ENCODE measurements around the gene TP53BP2.
"Not testable (repeated sequence)": the region's sequence is repeated elsewhere in the genome, so short reads cannot be mapped to it uniquely, and the experiment has no call there.

The TP53BP2 gene, protein sequence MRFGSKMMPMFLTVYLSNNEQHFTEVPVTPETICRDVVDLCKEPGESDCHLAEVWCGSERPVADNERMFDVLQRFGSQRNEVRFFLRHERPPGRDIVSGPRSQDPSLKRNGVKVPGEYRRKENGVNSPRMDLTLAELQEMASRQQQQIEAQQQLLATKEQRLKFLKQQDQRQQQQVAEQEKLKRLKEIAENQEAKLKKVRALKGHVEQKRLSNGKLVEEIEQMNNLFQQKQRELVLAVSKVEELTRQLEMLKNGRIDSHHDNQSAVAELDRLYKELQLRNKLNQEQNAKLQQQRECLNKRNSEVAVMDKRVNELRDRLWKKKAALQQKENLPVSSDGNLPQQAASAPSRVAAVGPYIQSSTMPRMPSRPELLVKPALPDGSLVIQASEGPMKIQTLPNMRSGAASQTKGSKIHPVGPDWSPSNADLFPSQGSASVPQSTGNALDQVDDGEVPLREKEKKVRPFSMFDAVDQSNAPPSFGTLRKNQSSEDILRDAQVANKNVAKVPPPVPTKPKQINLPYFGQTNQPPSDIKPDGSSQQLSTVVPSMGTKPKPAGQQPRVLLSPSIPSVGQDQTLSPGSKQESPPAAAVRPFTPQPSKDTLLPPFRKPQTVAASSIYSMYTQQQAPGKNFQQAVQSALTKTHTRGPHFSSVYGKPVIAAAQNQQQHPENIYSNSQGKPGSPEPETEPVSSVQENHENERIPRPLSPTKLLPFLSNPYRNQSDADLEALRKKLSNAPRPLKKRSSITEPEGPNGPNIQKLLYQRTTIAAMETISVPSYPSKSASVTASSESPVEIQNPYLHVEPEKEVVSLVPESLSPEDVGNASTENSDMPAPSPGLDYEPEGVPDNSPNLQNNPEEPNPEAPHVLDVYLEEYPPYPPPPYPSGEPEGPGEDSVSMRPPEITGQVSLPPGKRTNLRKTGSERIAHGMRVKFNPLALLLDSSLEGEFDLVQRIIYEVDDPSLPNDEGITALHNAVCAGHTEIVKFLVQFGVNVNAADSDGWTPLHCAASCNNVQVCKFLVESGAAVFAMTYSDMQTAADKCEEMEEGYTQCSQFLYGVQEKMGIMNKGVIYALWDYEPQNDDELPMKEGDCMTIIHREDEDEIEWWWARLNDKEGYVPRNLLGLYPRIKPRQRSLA

DNA sequence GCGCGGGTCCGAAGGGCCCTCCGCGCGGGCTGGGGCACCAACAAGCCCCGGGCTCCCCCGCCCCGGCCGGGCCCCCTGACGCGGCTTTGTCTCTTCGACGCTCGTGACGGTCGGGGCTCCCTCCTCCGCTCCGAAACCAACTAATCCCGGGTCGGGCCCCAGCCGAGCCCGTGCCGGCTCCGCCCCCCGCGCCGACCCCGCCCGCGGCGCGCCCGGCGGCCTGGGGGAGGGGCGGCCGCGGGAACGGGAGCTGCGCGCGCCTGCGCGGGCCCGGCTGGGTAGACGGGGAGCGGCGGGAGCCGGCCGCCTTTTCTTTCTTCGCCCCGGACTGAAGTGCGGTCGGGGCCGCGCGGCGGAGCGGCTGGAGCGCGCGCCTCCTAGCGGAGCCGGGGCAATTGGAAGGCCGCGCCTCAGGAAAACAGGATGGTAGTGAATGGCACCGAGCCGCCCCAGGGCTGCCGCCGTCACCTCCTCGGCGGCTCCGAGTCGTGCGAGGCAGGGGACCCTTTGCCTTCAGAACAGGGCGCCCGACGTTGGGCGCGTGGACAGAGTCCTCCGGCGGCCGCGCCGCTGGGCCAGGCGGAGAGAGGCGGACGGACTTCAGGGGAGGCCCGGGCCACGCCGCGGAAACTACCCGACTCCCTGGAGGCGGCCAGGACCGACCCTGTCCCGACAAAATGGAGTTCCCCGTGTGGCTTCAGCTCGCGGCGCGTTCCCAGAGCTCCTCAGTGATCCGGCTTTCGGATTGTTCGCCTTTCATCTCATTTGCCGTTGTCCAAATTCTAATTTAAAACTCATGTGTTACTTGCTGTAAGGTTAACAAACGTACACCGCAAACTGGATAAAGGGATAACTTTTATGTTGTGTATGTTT is at the start of gene TP53BP2:
TSS of gene TP53BP2 (minus strand) at position 138 of the 873 bp plus-strand sequence. CDS start 267 bp downstream, outside the sequence.
- peak; percentile 88 to 91 for DNase-seq

DNA sequence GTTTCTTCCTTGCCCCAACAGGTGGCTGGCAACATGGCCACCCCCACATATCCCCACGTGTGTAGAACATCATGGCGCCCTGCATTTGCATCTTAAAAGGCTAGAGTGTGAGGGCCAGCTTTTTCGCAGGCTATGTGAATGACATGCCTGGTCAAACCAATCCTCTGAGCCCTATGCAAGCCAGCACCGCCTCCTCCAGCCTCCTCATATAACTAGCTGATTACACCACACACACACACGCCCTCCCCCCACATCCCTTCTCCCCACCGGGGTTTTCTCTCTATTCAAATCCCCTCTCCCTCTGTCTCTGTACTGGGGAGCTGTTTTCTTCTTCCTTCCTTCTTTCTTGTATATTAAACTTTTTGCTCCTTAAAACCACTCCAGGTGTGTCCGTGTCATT is 44.7 kb upstream of the TP53BP2 start:
- DNase-seq: not testable (repeated sequence)

DNA sequence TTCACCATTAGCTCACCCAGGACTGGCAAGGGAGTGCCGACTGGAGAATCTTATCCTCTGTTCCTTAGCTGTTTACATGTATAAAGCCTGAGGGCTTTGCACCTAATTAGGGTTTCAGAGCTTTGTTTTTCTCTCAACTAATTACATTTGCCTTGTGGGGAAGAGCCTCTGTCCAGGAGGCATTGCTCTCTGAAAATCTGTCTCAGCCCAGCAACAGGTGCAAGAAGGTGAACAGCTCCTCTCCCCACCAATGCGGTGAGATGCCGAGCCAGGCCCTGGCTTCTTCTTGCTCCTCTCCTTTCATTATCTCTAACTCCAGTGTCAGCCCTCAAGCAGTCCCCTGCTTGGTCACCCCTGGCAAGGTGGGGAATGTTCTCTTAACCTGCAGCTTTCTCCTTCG is 43.6 kb upstream of the TP53BP2 start:
- not testable (repeated sequence) for DNase-seq

DNA sequence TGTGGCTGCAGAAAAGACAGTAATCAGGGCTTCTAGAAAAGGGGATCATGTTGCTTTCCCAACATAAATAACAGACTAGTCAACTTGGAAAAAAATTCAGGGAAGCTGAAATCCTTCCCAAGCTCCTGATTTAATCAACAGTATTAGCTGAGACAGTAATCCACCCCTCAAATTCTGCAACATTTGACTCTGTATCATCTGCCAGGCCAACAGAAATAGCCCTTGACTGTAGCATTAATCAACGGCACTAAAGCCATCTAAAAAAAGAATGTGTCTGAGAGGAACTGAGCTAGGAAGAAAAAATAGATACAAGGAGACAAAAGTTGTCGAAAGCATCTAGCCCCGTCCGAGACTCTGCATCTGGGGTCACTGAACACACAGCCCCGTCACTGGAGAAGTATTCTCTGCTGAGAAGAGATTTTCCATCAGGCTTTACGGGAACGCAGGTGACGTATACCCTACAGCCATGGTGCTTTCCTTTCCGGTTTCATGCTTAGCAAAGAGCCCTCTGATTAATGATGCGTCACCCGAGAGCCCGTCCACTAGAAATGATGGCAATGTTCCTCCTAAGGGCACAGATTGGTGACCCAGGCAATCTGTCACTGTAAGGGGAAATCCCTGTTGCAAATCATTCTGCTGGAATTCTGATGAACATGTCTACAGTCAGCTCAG is 42.1 kb upstream of the TP53BP2 start:
- no peak for DNase-seq

DNA sequence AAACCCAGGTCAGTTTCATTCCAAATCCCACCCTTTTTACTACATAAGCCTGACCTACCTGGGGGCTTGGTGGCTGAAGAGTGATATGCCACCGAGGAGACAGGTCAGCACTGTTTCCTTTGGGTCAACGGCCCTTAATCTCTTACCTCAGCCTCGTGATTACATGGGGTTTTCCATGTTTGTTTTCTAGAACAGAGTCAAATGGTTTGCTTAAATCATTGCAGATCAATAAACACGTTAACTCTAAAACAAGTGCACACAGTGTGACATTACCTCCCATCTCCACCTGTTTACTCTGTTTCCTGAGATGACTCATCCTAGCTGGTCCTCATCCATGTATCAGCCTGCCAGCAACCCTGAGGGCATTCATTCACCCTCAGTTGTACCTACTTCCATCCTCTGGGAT is 40.8 kb upstream of the TP53BP2 start:
- DNase-seq: no peak

DNA sequence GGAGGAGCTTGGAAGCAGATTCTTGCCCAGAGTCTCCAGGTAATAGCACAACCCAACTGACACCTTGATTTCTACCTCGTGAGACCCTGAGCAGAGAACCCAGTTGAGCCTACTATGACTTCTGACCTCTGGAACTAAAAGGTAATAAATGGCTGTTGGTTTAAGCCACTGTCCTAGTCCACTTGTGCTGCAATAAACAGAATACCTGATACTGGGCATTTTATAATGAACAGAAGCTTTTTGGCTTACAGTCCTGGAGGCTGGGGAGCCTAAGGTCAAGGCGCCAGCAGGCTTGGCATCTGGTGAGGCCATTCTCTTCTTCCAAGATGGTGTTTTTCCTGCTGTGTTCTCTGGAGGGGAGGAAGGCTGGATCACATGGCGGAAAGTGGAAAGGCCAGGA is 39.9 kb upstream of the TP53BP2 start:
- no peak for DNase-seq

DNA sequence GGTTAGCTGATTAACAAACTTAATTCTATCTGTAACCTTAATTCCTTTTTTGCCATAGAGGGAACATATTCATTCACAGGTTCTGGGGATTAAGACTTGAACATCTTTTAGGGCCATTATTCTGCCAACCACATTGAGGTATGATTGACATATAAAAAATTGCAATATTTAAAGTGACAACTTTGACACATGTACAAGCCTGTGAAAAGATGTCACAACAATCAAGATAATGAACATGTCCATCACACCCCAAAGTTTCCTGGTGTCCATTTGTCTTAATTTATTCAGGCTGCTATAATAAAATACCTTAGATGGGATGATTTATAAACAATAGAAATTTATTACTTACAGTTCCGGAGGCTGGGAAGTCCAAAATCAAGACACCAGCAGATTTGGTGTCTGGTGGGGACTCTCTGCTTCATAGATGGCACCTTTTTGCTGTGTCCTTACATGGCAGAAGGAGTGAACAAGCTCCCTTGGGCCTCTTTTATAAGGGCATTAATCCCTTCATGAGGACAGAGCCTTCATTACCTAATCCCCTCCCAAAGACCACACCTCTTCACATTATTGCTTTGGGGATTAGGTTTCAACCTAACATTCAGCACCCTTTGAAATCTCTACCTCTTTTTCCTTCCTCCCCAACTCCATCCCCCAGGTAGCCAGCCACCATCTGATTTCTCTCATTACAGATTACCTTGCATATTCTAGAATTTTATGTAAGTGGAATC is 33.0 kb upstream of the TP53BP2 start:
- DNase-seq: no peak

DNA sequence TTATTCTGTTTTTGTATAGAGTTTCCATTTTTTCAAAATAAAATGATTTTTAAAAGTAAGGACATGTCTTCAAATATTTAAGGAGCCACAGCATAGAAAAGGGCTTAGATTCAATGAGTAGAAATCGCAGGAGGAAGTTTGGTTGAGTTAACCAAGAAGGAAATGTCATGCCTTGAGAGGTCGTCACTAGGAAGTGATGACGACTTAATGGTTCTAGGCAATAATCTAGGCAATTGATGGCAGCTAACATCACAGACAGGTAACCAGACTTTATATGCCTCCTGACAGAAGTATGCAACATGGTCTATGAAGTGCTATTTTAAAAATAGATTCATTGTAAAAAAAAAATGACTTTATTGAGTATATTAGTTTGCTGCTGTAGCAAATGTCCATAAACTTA is 32.1 kb upstream of the TP53BP2 start:
- no peak for DNase-seq

DNA sequence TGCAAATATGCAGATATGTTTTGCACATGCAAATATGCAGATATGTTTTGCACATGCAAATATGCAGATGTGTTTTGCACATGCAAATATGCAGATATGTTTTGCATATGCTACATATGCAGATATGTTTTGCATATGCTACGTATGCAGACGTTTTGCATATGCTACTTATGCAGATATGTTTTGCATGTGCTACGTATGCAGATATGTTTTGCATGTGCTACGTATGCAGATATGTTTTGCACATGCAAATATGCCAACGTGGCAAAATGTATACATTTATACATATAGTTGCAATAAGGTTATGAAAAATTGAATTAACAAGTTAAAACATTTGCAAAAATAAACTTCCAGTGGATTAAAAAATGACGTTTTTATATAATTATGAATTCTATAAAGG is 30.8 kb upstream of the TP53BP2 start:
- no peak for DNase-seq

DNA sequence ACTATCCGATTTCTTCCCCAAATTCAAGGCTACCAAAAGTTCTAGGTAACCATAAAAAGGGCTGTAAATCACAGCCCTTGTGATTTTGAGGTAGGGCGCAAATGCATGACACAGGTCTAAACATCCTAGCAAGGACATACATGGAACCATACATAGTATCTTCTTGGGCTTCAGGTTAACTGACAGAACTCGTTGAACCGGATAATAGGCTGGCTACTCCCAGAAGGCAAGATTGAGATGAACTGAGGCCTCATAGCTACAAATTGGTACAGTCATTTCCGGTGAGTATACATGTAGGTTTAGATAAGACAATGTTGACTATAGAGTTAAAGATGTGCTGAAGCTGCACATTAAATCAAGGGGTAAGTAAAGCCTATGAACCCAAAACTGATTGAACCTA is 27.3 kb upstream of the TP53BP2 start:
- no peak for DNase-seq

DNA sequence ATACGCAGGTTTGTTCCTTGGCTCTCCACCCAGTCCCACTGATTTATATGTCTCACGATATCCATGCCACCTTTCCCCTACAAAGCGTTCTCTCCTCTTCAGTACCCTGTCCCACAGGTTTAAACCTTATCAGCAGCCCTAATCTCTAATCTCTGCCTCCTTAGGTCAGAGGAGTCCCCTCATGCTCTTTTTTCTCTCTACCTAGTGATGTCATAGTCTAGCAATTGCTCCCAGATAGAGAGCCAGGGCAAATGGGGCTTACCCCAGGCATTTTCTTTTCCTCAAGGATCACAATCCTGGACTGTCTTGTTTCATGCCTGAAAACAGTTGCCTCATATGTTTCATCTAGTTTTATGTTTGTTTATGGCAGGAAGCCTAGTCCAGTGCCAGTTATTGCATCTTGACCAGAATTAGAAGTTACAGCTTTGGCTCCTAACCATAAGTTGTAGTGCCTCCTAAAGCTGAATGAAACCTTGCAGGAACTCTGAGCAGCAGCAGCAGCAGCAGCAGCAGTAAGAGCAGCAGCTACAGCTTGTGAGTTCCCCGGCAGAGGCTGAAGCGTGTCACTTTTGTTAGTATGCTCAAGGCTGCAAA is 26.7 kb upstream of the TP53BP2 start:
- no peak for DNase-seq

DNA sequence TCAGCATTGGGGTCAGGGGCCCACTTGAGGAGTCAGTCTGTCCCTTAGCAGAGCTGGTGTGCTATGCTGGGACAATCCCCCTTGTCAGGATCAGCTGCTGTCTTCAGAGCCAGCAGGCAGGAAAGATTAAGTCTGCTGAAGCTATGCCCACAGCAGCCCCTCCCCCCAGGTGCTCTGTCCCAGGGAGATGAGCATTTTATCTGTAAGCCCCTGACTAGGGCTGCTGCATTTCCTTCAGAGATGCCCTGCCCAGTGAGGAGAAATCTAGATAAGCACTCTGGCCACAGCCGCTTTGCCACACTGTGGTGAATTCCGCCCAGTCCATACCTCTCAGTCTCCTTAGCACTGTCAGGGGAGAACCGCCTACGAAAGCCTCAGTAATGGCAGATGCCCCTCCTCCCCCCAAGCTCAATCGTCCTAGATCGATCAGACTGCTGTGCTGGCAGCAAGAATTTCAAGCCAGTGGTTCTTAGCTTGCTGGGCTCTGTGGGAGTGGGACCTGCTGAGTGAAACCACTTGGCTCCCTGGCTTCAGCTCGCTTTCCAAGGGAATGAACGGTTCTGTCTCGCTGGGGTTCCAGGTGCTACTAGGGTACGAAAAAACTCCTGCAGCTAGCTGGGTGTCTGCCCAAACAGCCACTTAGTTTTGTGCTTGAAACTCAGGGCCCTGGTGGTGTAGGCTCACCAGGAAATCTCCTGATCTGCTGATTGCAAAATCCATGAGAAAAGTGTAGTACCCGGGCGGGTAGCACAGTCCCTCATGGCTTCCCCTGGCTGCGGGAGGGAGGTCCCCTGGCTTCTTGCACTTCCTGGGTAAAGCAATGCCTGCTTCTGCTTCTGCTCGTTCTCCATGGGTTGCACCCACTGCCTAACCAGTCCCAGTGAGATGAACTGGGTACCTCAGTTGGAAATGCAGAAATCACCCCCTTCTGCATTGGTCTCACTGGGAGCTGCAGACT is 25.1 kb upstream of the TP53BP2 start:
- DNase-seq: no peak

DNA sequence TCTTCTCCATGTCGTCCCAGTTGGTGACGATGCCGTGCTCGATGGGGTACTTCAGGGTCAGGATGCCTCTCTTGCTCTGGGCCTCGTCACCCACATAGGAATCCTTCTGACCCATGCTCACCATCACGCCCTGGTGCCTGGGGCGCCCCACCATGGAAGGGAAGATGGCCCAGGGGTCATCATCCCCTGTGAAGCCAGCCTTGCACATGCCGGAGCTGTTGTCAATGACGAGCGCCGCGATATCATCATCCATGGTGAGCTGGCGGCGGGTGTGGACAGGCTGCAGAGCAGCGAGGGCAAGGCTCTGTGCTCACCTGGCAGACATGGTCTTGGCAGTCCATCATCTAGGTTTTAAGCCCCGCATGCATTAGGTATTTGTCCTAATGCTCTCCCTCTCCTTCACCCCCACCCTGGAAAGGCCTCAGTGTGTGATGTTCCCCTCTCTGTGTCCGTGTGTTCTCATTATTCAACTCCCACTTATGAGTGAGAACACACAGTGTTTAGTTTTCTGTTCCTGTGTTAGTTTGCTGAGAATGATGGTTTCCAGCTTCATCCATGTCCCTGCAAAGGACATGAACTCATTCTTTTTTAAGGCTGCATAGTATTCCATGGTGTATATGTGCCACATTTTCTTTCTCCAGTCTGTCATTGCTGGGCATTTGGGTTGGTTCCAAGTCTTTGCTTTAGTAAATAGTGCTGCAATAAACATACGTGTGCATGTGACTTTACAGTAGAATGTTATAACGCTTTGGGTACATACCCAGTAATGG is 19.0 kb upstream of the TP53BP2 start:
- not testable (repeated sequence) for DNase-seq

DNA sequence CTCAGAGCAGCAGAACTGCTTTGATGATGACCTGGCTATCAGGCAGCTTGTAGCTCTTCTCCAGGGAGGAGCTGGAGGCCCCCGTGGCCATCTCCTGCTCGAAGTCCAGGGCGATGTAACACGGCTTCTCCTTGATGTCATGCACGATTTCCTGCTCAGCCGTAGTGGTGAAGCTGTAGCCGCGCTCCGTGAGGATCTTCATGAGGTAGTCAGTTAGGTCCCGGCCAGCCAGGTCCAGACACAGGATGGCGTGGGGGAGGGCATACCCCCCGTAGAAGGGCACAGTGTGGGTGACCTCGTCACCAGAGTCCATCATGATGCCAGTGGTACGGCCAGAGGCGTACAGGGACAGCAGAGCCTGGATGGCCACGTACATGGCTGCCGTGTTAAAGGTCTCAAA is 18.3 kb upstream of the TP53BP2 start:
- no peak for DNase-seq

DNA sequence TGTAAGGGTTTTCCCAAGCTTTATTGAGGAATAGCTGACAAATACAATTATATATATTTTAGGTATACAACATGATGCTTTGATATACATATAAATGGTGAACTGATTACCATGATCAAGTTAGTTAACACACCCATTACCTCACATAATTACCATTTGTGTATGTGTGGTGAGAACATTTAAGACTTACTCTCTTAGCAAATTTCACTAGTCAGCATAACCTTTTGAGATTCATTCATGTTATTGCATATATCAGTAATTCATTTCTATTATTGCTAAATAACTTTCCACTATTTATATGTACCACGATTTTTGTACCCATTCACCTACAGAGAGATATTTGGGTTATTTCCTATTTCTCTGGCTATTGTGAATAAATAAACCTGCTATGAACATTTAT is 16.2 kb upstream of the TP53BP2 start:
- no peak for DNase-seq

DNA sequence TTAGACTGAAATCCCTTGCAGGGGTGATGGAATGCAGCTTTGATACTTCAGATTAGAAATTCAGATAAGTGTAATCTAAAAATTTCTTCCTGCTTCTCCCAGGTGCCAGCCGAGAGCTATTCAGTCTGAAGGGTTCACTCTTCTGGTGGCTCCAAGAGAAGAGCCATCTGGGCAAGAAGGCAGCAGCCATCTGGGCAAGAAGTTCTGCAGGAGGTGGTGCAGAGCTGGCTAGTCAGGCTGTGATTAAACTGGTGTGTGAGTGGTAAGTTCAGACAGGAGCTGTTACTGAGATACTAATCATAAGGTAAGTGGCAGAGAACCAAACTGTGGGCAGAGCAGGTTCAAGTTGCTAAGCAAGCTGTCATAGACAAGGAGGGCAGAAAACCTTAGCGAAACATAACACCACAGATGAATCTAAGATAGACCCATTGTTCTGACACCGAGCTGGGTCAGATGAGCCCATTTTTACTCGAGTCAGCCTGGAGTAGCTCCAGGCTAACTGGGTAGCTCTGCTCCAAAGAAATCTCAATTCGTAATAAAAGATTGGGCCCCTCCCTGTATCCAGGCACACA is 14.4 kb upstream of the TP53BP2 start:
- no peak for DNase-seq

DNA sequence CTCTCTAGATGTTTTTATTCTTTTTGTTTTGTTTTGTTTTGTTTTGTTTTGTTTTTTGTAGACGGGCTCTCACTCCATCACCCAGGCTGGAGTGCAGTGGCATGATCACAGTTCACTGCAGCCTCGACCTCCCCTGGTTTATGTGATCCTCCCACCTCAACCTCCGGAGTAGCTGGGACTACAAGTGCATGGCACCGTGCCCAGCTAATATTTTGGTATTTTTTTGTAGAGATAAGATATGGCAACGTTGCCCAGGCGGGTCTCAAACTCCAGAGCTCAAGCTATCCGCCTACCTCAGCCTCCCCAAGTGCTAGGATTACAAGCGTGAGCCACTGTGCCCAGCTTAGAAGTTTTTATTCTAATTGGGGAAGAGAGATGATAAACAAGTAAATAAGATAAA is 13.3 kb upstream of the TP53BP2 start:
- DNase-seq: no peak

DNA sequence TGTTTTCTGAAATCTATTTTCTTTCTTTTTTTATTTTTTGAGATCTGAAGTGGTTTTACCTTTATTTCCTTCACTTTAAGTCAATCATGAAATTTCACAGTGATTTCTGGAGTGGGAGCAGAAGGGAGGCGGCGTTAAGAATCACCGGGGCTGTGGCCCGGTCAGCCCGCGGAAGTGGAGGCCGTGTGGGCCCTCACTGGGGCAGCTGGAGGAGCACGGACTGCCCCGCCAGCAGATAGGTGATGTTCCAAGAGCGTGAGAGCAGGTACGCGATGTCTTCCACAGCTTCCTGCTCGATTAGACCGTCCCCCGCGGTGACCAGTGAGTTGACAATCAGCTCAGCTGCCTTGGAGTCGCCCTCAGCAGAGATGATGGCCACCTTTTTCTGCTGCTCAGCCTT is 10.6 kb upstream of the TP53BP2 start:
- no peak for DNase-seq

All from NCI-H446 (cell line).